ENCODE measurements around the gene FAM78B. TPM values are rescaled to one million over a fixed set of nuclear protein-coding genes. Genes with fewer than 3 reads are reported as not detected.

Gene FAM78B
- total and polyA plus RNA-seq, 10 of the 15 experiments (the other 5 are each of a cell fraction or from before 2014, with no cell fraction given), result 0.10 to 4.9 (median 1.6) TPM

- TF ChIP-seq ZBTB33 (IDR thresholded peaks at IDR 0.05) (no peak), IKZF2 (IDR thresholded peaks at IDR 0.05) (no peak), HDAC6 (IDR thresholded peaks at IDR 0.05; ENCODE audit: unreplicated experiment) (no peak), ATF2 (IDR thresholded peaks at IDR 0.05; ENCODE audit: low read length) (no peak), KAT2A (conservative IDR thresholded peaks at IDR 0.05; ENCODE audit: control insufficient read depth, low read depth, low read length) (no peak), IRF5 (IDR thresholded peaks at IDR 0.05; ENCODE audit: borderline replicate concordance) (no peak), CHD1 (IDR thresholded peaks at IDR 0.05; ENCODE audit: low read depth, low read length) (no peak), MLLT1 (IDR thresholded peaks at IDR 0.05) (no peak), BCL11A (IDR thresholded peaks at IDR 0.05; ENCODE audit: low read depth, low read length) (no peak), SREBF2 (IDR thresholded peaks at IDR 0.05; ENCODE audit: low read length) (no peak), ZNF622 (IDR thresholded peaks at IDR 0.05) (no peak), CEBPZ (IDR thresholded peaks at IDR 0.05; ENCODE audit: low read depth, low read length) (no peak), E4F1 (IDR thresholded peaks at IDR 0.05; ENCODE audit: borderline replicate concordance, partially characterized antibody) (no peak), NKRF (conservative IDR thresholded peaks at IDR 0.05) (peak; percentile 73)
Observed at GRCh38 chr1:166166698-166167571, at the start of gene FAM78B (continued).

Data from GM12878 (cell line).